ENCODE data around the gene USP11.

DNA sequence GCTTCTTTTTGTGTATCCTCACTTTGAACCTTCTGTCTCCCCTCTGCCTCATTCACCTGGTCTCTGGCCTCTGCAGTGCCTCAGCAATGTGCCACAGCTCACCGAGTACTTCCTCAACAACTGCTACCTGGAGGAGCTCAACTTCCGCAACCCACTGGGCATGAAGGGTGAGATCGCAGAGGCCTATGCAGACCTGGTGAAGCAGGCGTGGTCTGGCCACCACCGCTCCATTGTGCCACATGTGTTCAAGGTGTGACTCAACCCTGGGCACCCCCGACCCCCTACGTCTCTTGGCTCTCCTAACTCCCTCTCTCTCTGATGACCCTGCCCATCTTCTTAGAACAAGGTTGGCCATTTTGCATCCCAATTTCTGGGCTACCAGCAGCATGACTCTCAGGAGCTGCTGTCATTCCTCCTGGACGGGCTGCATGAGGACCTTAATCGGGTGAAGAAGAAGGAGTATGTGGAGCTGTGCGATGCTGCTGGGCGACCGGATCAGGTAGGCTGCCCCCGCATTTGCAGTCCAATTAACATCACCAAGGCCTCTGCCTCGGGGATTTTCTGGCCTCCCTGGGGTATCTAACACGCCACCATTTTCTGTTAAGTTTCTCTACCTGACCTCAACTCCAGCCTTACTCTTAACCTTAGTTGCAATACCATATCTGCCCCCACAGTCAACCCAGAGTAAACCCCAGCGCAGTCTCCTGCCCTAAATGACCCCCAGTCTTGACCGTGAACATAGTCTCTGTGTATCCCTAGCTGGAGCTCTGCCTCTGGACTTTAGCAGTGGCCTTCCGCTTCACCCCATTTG lies 8.6 kb downstream of the USP11 start:
- TF ChIP-seq, protein P1, sequence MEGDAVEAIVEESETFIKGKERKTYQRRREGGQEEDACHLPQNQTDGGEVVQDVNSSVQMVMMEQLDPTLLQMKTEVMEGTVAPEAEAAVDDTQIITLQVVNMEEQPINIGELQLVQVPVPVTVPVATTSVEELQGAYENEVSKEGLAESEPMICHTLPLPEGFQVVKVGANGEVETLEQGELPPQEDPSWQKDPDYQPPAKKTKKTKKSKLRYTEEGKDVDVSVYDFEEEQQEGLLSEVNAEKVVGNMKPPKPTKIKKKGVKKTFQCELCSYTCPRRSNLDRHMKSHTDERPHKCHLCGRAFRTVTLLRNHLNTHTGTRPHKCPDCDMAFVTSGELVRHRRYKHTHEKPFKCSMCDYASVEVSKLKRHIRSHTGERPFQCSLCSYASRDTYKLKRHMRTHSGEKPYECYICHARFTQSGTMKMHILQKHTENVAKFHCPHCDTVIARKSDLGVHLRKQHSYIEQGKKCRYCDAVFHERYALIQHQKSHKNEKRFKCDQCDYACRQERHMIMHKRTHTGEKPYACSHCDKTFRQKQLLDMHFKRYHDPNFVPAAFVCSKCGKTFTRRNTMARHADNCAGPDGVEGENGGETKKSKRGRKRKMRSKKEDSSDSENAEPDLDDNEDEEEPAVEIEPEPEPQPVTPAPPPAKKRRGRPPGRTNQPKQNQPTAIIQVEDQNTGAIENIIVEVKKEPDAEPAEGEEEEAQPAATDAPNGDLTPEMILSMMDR (IDR thresholded peaks at IDR 0.05): no peak
- TF ChIP-seq EZH2 (IDR thresholded peaks at IDR 0.05; ENCODE audit: borderline replicate concordance, insufficient read depth, low read depth, low read length, poor library complexity, severe bottlenecking): no peak

Data from B cell (primary cell).